Posterior vena cava (tissue), 2 donors: ENCODE data around the gene DXO. TPM values are rescaled to one million over a fixed set of nuclear protein-coding genes. Genes with fewer than 3 reads are reported as not detected.
A peak's percentile ranks its signal among the peaks of the same experiment; 100 is the strongest.
"Not testable (repeated sequence)": the region's sequence is repeated elsewhere in the genome, so short reads cannot be mapped to it uniquely, and the experiment has no call there.

Experiments used
- DNase-seq: peaks from one replicate; pipeline ENCODE4 v3.0.0-alpha.2; 2020; ENCODE audit warnings: low spot score
- intact Hi-C, 2 donors: fragments of 100-400 bp; cut with DNase I; formaldehyde crosslinking; loops; one replicate each; pipeline versions ENCODE4 v1.14.1 to v1.14.2; 2022 to 2023
- total RNA-seq, 2 donors: library from RNA; stranded (reverse); fragmentation: NEBNext Ultra II Directional; extraction: Animal tissue kit (Norgen Biotek cat#: 25700); gene quantifications; one replicate each; pipeline ENCODE4 v1.2.1, GENCODE V29; 2021
- donor health status: DM: yes; HTN: yes; CAD: no.
- donor health status: DM: yes; HTN: yes; CAD: no.

The DXO gene
- total RNA-seq, 2 donors from 2014 or later, result 14.5 to 15.5 TPM

GRCh38 chr6:31981744-31982143 is 9.8 kb upstream of the DXO start, which contains the start of gene C4A:
TSS of gene C4A (plus strand) at chr6:31982057. CDS start at chr6:31982108, 51 bp downstream.
- intact Hi-C loops, DNase-seq: not testable (repeated sequence)

GRCh38 chr6:31980998-31981397 is 9.1 kb upstream of the DXO start:
- DNase-seq, intact Hi-C loops: not testable (repeated sequence)

GRCh38 chr6:31980195-31980876 is 8.4 kb upstream of the DXO start:
- intact Hi-C loops, result not testable (repeated sequence)
- peak; percentile 58 for DNase-seq

GRCh38 chr6:31979238-31979898 is 7.4 kb upstream of the DXO start:
- peak; percentile 20 for DNase-seq
- intact Hi-C loops, result no loop called here

- intact Hi-C loops, result no loop called here
- peak; percentile 40 for DNase-seq
Observed at GRCh38 chr6:31978831-31979230, 6.9 kb upstream of the DXO start.

GRCh38 chr6:31977816-31978431 is 6.0 kb upstream of the DXO start:
- peak; percentile 25 for DNase-seq
- intact Hi-C loops, result no loop called here

GRCh38 chr6:31976065-31976464 is 4.1 kb upstream of the DXO start:
- DNase-seq, result peak; percentile 64
- intact Hi-C loops, result not testable (repeated sequence)

GRCh38 chr6:31972709-31973350 is 892 bp upstream of the DXO start:
- intact Hi-C loops, result no loop called here
- peak; percentile 78 for DNase-seq

GRCh38 chr6:31971279-31971992 is 502 bp downstream of the DXO start:
- intact Hi-C loops, result no loop called here
- DNase-seq, result peak; percentile 77

GRCh38 chr6:31970604-31971271 is 1.2 kb downstream of the DXO start:
- intact Hi-C loops, result no loop called here
- DNase-seq, result peak; percentile 82

- intact Hi-C loops, result no loop called here
- peak; percentile 50 for DNase-seq
Observed at GRCh38 chr6:31969712-31970603, 2.0 kb downstream of the DXO start.

- peak; percentile 78 for DNase-seq
- intact Hi-C loops, result no loop called here
Observed at GRCh38 chr6:31968791-31969711, 2.9 kb downstream of the DXO start.

GRCh38 chr6:31968326-31968725 is 3.6 kb downstream of the DXO start:
- DNase-seq, result peak; percentile 75
- intact Hi-C loops, result no loop called here

GRCh38 chr6:31967926-31968320 is 4.0 kb downstream of the DXO start:
- intact Hi-C loops, result no loop called here
- no peak for DNase-seq

GRCh38 chr6:31966997-31967925 is 4.7 kb downstream of the DXO start:
- intact Hi-C loops, result no loop called here
- DNase-seq, result peak; percentile 45

GRCh38 chr6:31966506-31966905 is 5.4 kb downstream of the DXO start:
- DNase-seq, result no peak
- intact Hi-C loops, result no loop called here
